ENCODE data around the gene EYS.
A peak's percentile ranks its signal among the peaks of the same experiment; 100 is the strongest.
"Not testable (repeated sequence)": the region's sequence is repeated elsewhere in the genome, so short reads cannot be mapped to it uniquely, and the experiment has no call there.

The EYS gene

GRCh38 chr6:64483956-64484499 is 1223.0 kb downstream of the EYS start:
- H3K27ac ChIP-seq, result no peak overlapping the region

GRCh38 chr6:64482631-64483030 is 1224.4 kb downstream of the EYS start:
- no peak overlapping the region for H3K27ac ChIP-seq
- no peak for TF ChIP-seq ZFX (IDR thresholded peaks at IDR 0.05)
- no peak for TF ChIP-seq CTCF (conservative IDR thresholded peaks at IDR 0.05)

More at GRCh38 chr6:64483956-64484499, 1223.0 kb downstream of the EYS start:
- TF ChIP-seq ZFX (IDR thresholded peaks at IDR 0.05) (no peak), CTCF (conservative IDR thresholded peaks at IDR 0.05) (no peak)

GRCh38 chr6:64479134-64479533 is 1227.9 kb downstream of the EYS start:
- no peak for TF ChIP-seq CTCF (conservative IDR thresholded peaks at IDR 0.05)
- no peak for TF ChIP-seq ZFX (IDR thresholded peaks at IDR 0.05)

GRCh38 chr6:64477391-64477790 is 1229.6 kb downstream of the EYS start:
- no peak overlapping the region for H3K27ac ChIP-seq
- TF ChIP-seq ZFX (IDR thresholded peaks at IDR 0.05), result no peak
- no peak for TF ChIP-seq CTCF (conservative IDR thresholded peaks at IDR 0.05)

More at GRCh38 chr6:64479134-64479533, 1227.9 kb downstream of the EYS start:
- H3K27ac ChIP-seq, result no peak overlapping the region

- TF ChIP-seq CTCF (conservative IDR thresholded peaks at IDR 0.05), result no peak
- no peak for TF ChIP-seq ZFX (IDR thresholded peaks at IDR 0.05)
- H3K27ac ChIP-seq, result no peak overlapping the region
These were observed 1230.1 kb downstream of the EYS start for GRCh38 chr6:64476935-64477334.

- H3K27ac ChIP-seq, result not testable (repeated sequence)
- TF ChIP-seq CTCF (conservative IDR thresholded peaks at IDR 0.05), result peak; percentile 73
These were observed 1237.6 kb downstream of the EYS start for GRCh38 chr6:64469405-64469804.

- H3K27ac ChIP-seq, result no peak overlapping the region
- no peak for TF ChIP-seq ZFX (IDR thresholded peaks at IDR 0.05)
- no peak for TF ChIP-seq CTCF (conservative IDR thresholded peaks at IDR 0.05)
These were observed 1239.4 kb downstream of the EYS start for GRCh38 chr6:64467656-64468055.

All from C4-2B (cell line).